Stimulated activated CD8-positive, alpha-beta memory T cell treated with anti-CD3 and anti-CD28 coated beads, Interleukin-2, amount 100 ng/mL, for 1 hour (primary cell): ENCODE measurements around the gene PFKL.

Experiments used
- DNase-seq, 2 donors: peaks; one replicate each; pipeline ENCODE4 v3.0.0-alpha.2; 2020; ENCODE audit warnings: low read depth in 2 of 2

The PFKL gene

DNA sequence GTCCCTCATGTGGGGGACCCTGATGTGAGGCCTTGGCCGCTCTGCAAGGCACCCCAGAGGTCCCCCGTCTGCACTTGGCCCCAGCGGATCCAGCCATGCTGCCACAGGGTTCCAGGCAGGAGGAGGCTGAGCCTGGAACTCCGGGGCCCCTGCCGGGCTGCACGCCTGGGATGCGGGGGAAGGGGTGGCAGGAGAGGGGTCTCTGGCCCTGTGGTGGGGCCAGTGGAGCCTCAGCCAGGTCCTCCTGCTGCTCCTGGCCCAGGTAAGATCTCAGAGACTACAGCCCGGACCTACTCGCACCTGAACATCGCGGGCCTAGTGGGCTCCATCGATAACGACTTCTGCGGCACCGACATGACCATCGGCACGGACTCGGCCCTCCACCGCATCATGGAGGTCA is 12.9 kb downstream of the PFKL start:
- DNase-seq, result no peak

DNA sequence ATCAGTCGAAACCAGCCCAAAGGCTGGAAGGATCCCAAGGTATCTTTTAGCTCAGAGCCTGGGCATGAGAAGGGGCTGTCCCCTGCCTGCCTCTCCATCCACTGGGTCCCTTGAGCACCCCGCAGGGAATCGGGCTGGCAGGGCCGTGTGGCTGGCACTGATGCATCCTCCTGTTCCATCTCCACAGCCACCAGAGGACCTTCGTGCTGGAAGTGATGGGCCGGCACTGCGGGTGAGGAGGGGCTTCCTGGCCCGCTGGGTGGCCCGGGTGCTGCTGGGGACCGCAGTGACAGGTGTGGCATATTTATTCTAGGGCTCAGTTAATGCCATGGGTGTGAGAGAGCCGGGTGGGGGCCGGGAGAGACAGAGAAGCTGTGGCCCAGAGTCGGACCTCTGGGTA is 13.6 kb downstream of the PFKL start:
- DNase-seq, result no peak

DNA sequence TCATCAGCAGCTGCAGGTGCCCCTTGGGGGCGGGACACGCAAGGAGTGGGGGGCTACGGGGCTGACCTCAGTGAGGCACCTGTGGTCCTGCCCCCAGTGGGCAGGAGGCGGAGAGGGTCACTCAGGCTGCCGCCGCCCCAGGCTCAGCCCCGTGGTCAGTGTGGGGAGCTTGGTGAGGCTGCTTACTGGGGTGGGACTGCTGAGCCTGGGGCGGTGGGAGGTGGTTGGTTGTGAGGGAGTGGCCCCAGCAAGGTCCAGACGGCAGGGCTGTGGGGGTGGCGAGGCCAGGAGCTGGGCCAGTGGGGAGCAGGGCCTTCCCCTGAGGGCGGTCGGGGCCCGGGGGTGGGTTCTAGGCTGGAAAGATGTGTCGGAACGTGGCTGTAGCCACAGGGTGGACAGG is 14.3 kb downstream of the PFKL start:
- DNase-seq, result no peak

DNA sequence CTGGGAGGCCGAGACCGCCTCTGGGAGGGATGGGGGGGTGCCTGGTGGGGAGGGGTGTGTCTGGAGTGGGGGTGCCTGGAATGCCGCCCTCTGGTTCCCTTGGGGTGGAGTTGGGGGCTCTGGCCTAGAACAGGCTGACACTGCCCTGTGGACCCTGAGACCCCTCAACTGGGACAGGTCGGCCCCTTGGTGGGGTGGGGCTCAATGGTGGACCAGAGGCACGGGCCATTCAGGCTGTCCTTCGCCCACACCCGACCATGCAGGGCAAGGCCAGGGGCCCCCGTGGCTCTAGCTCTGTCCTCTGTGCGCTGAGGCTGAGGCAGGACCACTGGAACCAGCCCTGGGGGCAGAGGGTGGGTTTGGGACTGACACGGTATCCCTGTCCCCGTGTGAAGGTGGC is 14.7 kb downstream of the PFKL start:
- DNase-seq, result no peak

DNA sequence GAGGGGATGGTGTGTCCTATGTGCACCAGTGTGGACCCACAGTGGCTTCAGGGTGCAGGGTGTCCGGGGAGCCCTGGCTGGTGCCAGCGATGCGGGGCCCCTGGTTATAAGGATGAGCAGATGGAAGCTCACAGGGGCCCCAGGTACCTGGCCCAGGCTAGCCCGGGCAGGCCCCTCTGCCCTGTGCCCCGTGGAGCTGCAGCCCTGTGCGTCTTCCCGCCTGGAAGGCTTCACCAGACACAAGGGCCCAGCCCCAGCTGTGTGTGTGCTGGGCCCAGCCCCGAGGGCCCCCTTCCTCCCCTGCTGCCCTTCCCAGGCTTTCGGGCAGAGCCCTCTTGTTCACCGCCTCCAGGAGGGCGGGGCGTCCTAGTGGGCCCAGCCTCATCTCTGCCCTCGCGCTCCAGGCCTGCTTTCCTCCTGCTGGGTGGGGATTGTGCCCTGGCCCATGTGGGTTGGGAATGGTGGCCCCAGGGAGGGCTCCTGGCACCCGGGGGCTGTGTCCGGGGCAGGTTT is 15.9 kb downstream of the PFKL start:
- no peak for DNase-seq

DNA sequence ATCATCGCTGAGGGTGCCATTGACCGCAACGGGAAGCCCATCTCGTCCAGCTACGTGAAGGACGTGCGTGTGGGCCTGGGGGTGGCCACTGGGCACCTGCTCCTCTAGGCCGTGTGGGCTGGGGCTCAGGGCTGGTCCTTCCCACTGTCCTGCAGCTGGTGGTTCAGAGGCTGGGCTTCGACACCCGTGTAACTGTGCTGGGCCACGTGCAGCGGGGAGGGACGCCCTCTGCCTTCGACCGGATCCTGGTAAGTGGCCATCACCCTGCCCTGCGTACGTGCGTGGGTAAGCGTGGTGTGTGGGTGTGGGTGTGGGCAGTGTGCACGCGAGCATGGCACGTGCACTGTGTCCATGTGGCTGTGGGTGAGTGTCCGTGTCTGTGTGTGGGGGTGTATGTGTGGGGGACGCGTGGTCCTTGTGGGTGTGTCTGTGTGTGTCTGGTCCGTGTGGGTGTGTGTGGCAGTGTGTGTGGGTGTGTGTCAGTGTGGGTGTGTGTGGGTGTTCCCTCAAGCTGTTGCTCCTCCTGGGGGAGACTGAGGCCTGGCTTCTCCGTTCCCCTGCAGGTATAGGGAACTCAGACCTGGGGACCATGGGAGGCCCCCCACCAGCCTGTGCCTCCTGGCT is 16.5 kb downstream of the PFKL start:
- no peak for DNase-seq

DNA sequence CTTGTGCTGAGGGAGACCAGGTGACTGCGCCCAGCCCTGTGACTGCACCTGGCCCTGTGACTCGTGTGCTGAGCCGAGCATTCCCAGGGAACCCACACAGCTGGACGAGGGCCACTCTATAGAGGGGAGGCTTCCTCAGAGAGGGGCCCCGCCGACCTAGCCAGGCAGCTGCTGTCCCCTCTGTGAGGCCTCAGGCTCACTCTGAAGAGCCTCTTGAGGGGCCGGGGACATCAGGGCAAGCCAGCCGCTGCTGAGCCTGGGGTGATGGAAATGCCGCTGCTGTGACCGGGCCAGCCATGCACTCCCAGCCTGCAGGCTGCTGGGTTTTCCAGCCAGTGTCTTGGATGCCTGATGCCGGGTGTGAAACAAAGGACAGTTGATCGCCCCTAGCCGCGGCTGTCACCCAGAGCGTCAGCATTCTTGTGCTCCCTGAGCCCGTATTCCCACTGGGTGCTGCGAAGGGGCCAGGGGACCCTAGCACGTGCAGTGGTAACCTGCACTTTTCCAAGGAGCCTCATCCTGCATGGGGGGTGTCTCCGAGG is 17.5 kb downstream of the PFKL start:
- DNase-seq, result no peak

DNA sequence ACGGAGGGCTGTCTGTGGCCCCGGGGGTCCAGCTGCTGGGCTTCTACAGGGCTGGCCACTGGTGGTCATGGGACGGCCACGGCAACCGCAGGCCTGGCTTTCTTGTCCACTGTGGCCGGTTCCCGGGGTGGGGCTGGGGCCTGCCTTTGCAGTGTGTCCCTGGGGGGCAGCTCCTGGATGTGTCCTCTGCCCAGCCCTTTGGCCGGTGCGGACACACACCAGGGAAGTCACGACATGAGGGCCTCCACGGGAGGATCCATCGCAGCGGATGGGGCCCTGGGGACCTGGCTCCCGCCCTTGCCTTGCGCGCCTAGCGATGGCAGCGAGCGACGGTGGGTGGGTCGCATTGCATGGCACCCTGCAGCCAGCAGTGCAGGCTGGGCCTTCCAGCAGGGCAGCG is 18.0 kb downstream of the PFKL start:
- no peak for DNase-seq

DNA sequence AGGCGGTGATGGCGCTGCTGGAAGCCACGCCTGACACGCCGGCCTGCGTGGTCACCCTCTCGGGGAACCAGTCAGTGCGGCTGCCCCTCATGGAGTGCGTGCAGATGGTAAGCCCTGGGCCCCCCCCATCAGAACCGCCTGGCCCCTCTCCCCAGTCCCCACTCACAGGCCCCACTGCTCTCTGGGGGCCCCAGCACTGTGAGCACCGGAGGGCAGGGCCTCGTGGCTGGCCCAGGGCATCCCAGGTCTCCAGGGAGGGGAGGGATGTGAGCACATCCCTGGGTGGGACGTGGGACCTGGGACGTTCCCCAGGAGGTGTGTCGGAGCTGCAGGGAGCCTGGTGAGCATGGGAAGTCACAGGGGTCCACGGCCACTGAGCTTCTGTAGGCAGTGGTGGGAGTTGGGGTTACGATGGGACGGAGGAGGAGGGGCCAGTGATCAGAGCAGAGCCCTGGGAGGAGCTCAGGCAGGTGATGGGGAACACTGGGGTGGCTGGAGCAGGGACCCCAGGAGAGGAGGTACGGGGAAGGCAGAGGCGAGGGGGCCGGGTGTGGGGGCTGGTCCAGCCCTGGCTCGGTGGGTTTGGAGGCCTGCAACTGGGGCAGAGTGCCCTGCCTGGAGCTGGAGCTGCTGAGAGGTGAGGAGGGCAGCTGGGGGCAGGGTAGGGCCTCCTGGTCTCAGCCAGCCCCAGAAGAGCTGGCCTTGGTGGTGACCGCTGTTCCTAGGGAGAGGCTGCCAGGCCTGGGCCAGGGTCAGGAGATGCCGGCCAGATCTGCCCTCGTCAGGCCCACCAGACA is 18.8 kb downstream of the PFKL start:
- no peak for DNase-seq

DNA sequence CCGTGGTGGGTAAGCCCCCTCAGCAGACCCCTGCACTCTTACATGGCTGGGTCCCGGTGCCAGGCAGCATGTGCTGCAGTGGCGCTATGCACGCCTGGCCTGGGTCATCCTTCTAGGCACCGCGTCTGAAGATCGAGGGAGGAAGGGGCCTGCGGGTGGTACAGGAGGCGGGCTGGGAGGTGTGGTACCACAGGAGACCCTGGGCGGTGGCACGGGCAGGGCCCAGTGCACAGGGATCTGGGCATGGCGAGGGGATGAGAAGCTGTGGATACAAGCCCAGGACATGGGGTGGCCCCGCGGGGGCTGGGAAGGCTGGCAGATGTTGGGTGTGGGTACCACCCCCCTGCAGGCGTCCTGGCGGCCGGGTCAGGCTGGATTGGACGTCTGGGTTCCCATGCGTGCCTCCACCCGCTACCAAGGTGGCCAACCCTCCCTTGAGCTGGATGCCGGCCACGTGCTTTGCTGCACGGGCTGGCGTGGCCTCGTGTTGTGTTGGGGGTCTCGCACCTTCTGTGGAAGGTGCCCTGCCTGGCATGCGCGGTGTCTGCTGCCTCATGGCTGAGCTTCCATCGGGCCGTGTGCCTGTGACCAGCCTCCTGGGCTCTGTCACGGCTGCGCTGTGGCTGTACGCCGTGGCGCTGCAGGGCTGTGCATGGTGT is 19.7 kb downstream of the PFKL start:
- no peak for DNase-seq

DNA sequence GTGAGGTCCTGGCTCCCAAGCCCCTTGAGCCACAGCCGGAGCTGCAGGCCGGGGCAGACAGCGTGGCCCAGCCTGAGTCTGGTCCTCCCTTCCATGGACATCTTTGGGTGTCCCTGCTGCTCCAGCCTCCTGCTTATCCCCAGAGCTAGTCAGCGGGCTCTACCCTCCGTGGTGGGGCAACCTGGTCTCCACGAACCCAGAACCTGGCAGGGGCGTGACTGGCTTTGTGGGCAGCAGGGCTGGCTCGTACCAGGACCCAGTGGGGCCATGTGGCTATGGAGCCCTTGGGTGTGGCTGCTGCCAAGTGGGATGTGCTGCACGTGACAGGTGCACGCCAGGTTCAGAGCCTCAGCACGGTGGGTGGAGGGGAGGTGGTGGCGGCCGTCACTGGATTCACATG is 21.0 kb downstream of the PFKL start:
- no peak for DNase-seq

DNA sequence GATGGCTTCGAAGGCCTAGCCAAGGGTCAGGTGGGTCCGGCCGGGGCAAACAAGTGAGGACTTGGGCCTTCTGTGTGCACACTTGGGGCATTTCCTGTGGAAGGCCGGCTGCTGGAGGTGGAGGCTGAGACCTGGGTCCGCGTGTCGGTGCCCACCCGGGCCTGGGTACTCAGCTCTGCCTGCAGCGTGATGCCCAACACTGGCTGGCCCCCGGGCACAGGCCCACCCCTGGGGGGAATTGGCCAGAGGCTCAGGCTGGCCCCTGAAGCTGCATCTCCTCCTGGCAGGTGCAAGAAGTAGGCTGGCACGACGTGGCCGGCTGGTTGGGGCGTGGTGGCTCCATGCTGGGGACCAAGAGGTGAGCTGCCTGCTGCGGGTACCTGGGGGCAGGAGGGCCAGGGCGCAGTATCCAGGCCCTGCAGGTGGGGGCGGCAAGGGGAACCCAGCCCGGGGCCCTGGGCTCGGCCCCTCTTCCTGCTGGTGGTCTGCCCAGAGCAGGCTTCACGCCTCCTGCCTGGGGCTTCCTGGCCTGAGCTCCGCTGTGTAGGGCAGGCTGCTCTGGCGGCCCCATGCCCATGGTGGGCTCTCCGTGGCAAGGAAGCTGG is 22.1 kb downstream of the PFKL start:
- no peak for DNase-seq

DNA sequence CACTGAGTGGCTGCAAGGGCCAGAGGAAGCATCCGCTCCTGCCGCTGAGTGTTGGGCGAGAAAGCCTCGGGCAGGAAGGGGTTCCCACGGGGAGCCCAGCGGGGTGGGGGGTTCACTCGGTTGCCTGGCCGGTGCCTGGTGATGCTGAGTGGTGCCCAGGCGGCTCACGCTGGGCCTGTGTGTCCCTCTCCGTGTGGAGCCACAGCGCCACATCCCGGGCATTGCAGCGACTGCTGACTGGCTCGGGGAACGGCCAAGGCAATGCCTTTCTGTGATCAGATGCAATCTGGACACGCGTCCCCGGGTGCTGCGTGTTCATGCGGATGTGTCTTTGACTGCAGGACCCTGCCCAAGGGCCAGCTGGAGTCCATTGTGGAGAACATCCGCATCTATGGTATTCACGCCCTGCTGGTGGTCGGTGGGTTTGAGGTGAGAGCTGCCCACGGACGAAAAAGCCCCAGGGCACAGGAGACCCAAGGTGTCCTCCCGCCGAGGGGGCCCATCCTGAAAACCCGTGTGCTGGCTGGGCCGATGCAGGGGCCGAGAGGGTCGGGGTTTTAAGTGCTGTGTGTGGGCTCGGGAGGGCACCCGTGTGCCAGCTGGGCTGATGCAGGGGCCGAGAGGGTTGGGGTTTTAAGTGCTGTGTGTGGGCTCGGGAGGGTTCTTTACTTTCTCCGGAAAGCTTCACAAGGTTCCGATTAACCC is 22.9 kb downstream of the PFKL start:
- no peak for DNase-seq

DNA sequence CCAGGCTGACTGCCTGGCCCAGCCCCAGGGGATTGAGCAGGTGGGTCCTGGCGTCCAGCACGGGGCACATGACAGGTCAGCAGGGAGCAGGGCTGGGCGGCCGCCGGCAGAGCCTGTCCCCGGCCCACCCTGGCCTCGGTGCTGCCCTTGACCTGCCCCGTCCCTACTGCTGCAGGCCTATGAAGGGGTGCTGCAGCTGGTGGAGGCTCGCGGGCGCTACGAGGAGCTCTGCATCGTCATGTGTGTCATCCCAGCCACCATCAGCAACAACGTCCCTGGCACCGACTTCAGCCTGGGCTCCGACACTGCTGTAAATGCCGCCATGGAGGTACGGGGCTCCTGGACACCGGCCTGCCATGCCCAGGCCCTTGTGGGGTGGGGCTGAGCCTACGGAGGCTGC is 23.7 kb downstream of the PFKL start:
- no peak for DNase-seq

DNA sequence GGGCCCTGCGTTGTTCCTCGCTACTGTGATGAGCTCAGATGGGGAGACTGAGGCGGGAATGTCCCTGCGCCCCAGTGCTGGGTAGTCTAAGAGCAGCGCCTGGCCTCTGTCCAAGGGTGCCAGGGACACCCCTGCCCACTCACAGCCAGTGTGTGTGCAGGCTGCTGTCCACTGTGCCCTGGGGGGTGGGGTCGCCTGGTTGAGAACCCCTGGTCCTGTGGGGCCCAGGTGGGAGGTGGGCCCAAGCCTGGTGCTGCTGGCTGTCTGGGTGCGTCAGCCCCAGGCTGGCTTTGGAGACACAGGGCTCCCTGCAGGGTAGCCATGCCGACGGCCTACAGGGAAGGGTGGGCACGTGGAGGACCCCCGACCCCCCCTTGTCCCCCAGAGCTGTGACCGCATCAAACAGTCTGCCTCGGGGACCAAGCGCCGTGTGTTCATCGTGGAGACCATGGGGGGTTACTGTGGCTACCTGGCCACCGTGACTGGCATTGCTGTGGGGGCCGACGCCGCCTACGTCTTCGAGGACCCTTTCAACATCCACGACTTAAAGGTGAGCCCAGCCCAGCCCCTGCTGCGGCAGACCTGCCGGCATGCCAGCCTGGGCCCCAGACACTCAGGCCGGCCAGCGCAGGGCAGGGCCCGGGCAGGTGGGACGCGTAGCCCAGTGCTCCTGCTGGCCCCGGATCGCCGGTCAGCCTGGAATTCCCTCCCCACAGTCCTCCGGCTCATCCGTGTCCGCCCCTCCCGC is 24.4 kb downstream of the PFKL start:
- DNase-seq, result no peak

DNA sequence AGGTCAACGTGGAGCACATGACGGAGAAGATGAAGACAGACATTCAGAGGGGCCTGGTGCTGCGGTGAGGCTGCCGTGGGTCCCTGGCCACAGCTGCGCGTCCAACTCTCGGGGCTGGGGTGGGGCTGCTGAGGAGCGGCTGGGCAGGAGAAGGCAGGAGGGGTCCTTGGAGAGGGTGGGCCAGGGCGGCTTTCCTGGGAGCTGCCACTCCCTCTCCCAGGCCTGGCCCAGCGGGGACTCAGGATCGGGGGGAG is 24.9 kb downstream of the PFKL start:
- DNase-seq, result no peak

DNA sequence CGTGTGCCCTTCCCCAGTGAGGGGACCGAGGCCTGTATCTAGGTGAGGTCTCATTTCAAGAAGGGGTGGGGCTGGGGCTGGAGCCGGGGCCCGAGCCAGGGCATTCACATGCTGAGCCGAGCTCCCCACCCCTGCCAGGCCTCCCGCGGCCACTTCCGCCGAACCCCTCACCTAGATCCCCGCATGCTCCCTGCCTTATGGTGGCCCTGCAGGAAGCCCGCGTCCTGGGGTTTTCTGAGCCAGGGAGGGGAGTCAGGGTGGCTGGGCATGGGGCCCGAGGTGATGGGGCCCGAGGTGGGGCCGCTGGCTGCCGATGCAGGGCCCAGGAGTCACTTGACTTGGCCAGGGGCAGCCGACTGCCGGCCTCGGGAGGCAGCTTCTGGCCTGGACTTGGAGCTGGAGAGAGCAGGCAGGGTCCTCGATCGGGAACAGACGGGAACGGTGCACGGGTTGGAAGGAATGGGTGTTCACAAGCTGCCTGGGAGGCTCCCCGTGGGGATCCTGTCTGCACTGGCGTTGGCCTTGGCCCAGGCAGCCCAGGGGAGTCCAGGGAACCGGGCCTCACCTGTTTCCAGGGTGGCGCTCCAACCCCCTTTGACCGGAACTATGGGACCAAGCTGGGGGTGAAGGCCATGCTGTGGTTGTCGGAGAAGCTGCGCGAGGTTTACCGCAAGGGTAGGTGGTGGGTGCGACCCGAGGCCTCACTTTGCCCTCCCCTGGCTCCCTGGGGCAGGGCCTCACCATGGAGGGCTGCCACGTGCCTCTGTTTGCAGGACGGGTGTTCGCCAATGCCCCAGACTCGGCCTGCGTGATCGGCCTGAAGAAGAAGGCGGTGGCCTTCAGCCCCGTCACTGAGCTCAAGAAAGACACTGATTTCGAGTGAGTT is 25.8 kb downstream of the PFKL start:
- DNase-seq, result no peak

DNA sequence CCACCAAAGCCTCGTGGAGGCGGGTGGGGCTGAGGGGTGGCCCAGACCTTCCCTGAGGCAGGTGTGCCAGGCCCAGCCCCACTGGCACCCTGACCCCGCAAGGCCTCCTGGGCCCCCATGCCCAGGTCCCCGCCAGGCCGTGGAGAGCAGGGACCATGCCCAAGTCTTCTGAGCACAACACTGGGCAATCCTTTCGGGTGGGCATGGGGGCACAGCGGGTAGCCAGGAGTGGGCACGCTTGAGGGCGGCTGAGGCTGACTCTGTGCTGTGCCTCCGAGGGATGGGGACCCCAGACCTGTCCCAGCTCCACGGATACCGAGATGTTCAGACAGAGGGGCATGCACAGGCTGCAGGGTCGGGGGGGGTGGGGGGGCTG is 26.4 kb downstream of the PFKL start:
- no peak for DNase-seq

DNA sequence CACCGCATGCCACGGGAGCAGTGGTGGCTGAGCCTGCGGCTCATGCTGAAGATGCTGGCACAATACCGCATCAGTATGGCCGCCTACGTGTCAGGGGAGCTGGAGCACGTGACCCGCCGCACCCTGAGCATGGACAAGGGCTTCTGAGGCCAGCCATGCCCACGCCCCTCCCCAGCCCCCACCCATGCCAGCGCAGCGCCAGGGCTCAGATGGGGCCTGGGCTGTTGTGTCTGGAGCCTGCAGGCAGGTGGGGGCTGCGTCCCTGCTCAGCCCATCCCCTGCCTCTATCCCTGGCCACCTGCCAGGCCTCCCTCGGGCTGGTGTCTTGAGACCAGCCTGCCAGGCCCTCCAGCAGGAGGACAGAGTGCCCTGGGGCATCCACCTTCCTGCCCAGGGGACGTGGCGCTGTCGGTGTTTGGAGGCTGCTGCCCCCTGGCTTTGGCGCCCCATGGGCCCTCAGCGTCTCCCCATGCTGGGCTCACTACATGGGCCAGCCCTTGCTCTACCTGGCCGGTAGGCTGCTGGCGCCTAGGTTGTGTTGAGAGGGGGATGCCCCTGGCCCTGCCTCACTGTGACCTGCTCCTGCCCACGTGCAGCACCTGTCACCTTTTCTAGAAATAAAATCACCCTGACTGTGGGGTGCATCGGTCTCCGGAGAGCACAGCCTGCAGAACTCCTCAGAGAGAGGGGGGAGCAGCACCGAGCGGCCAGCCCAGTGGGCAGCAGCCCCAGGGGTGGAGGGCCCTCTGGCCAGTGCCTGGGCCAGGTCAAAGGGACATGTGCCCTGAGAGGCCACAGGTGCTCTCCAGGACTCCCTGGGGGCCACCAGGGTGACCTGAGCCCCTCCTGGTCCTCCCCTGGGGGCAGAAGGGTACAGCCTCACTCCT is 27.1 kb downstream of the PFKL start:
- no peak for DNase-seq
